B cell (primary cell): ENCODE measurements around the gene MYO1H.

Experiments
- CTCF ChIP-seq: fragments of 200-600 bp; IDR thresholded peaks from one replicate; pipeline ENCODE4 v1.8.0; 2022; ENCODE audit warnings: antibody characterized with exemption, mild to moderate bottlenecking
- EZH2 ChIP-seq: IDR thresholded peaks from 2 replicates; pipeline ENCODE4 v1.6.1; 2012; ENCODE audit warnings: borderline replicate concordance, low read depth, mild to moderate bottlenecking, moderate library complexity, low read length; ENCODE audit not compliant: insufficient read depth, poor library complexity, severe bottlenecking

- TF ChIP-seq CTCF, result no peak
- no peak for TF ChIP-seq EZH2
Observed at GRCh38 chr12:109491671-109492070, 144.0 kb downstream of the MYO1H start.
